Measurements from ENCODE around the gene PPM1D. TPM values are rescaled to one million over a fixed set of nuclear protein-coding genes. Genes with fewer than 3 reads are reported as not detected.
"Not testable (repeated sequence)": the region's sequence is repeated elsewhere in the genome, so short reads cannot be mapped to it uniquely, and the experiment has no call there.

PPM1D gene
- total RNA-seq, 2 experiments from 2014 or later, result 11.6 to 12.9 TPM

DNA sequence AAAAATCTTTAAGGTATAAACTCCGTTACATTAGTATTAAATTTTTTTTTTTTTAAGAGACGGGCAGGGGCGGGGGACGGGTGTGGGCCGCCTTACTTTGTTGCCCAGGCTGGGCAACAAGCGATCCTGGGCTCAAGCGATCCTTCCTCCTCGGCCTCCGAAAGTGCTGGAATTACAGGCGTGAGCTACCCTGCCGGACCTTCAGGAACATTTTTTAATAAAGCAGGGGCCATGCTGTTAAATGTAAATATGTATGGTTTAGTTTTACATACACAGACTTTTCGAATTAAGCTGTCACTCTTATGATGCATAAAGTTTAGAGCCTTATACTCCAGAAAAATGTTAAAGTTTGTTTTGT, 2.4 kb downstream of the PPM1D start:
- peaks cover 32% of the 10 kb centered on the region for H3K4me1 Mint-ChIP-seq
- no peaks in the 10 kb centered on the region for H3K9me3 Mint-ChIP-seq
- no peak for DNase-seq
- no peak overlapping the region for H3K27ac Mint-ChIP-seq
- H3K36me3 Mint-ChIP-seq, result peaks cover 7% of the 10 kb centered on the region
- H3K4me3 Mint-ChIP-seq, result peak overlapping the region; percentile 93
- H3K27me3 Mint-ChIP-seq, result no peaks in the 10 kb centered on the region

DNA sequence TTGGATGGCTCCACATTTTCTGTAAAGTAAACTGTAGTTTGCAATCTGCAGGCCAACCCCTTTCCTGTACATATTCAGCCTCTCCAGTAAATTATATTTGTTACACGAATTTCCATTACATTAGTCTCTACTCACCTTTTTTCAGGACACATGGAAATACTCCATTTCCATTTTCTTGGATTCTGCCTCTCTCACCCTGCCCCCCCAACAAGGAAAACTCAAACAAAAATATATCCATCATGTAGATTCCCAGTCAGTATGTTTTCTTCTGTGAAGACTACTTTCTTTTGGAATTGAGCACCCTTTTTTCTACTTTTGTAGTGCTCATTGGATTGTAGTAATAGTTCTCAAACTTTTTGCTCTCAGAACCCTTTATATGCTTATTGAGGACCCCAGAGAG, 2.9 kb downstream of the PPM1D start:
- Mint-ChIP-seq H3K27ac (no peak overlapping the region), H3K4me3 (peak overlapping the region; percentile 93), H3K36me3 (peaks cover 9% of the 10 kb centered on the region), H3K4me1 (peaks cover 34% of the 10 kb centered on the region), H3K27me3 (no peaks in the 10 kb centered on the region), H3K9me3 (no peaks in the 10 kb centered on the region)
- DNase-seq, result no peak

DNA sequence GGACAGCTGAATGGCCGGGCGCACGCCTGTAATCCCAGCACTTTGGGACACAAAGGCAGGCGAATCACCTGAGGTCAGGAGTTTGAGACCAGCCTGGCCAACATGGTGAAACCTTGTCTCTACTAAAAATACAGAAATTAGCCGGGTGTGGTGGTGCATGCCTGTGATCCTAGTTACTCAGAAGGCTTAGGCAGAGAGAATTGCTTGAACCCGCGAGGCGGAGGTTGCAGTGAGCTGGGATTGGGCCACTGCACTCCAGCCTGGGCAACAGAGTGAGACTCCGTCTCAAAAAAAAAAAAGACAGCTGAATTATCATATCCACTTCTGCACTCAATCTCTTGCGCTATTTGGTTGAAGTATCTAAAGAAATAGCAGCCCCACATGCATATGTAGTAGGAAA, 3.5 kb downstream of the PPM1D start:
- peak overlapping the region; percentile 18 for H3K4me3 Mint-ChIP-seq
- not testable (repeated sequence) for DNase-seq, H3K27ac Mint-ChIP-seq, H3K27me3 Mint-ChIP-seq, H3K36me3 Mint-ChIP-seq, H3K9me3 Mint-ChIP-seq
- peaks cover 31% of the 10 kb centered on the region for H3K4me1 Mint-ChIP-seq

DNA sequence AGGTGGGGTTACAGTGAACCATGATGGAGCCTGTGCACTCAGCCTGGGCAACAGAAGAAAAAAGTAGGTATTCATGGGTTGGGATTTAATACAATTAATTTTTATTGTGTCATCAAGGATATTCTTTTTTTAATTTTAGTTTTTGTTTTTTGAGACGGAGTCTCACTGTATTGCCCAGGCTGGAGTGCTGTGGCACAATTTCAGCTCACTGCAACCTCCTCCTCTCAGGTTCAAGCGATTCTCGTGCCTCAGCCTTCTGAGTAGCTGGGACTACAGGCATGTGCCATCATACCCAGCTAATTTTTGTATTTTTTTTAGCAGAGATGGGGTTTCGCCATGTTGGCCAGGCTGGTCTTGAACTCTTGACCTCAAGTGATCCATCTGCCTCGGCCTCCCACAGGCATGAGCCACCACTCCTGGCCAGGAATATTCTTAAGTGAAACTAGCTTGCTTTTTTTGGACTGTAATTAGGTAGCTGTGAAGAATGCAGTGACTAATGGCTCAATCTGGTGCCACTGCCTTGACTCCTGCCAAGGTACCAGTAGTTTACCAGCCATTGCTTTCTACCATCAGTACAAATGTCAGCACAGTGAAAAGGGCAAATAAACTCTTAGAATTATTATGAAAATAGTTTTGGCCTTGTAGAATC, 4.8 kb downstream of the PPM1D start:
- H3K4me3 Mint-ChIP-seq, result no peak overlapping the region
- no peak overlapping the region for H3K27ac Mint-ChIP-seq
- DNase-seq, result no peak
- H3K4me1 Mint-ChIP-seq, result peaks cover 30% of the 10 kb centered on the region
- no peaks in the 10 kb centered on the region for H3K27me3 Mint-ChIP-seq
- H3K36me3 Mint-ChIP-seq, result peaks cover 9% of the 10 kb centered on the region
- no peaks in the 10 kb centered on the region for H3K9me3 Mint-ChIP-seq

DNA sequence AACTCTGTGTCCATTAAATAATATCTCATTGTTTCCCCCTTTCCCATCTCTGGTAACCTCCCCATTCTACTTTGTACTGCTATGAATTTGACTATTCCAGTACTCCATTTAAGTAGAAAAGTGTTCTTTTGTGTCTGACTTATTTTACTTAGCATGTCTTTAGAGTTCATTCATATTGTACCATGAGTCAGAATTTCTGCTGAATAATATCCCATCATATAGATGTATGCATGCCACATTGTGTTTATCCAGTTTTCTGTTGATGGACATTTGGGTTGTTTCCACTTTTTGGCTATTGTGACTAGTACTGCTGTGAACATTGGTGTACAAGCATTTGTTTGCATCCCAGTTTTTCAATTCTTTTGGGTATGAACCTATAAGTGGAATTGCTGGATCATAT, 6.0 kb downstream of the PPM1D start:
- Mint-ChIP-seq H3K36me3 (peaks cover 9% of the 10 kb centered on the region), H3K4me1 (peaks cover 36% of the 10 kb centered on the region), H3K4me3 (no peak overlapping the region), H3K27ac (no peak overlapping the region), H3K9me3 (no peaks in the 10 kb centered on the region), H3K27me3 (no peaks in the 10 kb centered on the region)
- no peak for DNase-seq

DNA sequence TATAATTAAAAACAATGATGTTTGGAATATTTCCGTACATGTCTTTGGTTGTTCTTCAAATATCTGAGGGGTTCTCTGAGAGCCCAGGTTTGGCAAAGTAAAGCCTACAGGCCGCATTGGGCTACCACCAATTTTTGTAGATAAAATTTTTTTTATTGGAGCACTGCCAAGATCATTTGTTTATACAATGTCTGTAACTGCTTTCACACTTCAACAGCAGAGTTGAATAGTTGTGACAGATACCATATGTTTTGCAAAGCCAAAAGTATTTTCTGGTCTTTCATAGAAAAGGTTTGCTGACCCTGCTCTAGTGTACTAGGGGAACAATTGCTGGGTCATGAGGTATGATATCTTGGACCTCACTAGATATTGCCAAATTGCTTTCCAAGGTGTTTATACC, 10.5 kb downstream of the PPM1D start:
- Mint-ChIP-seq H3K4me3 (no peak overlapping the region), H3K4me1 (peaks cover 19% of the 10 kb centered on the region), H3K9me3 (no peaks in the 10 kb centered on the region), H3K36me3 (peaks cover 12% of the 10 kb centered on the region), H3K27ac (no peak overlapping the region), H3K27me3 (no peaks in the 10 kb centered on the region)
- no peak for DNase-seq

DNA sequence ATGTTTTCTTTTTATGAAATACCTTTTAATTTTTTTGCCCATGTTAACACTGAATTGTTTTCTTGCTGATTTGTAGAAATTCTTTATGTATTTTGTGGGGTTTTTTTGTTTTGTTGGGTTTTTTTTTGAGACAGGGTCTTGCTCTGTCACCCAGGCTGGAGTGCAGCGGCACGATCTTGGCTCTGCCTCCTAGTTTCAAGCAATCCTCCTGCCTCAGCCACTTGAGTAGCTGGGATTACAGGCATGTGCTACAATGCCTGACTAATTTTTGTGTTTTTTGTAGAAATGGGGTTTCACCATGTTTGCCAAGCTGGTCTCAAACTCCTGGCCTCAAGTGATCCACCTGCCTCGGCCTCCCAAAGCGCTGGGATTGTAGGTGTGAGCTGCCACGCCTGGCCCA, 11.3 kb downstream of the PPM1D start:
- H3K9me3 Mint-ChIP-seq, result not testable (repeated sequence)
- Mint-ChIP-seq H3K36me3 (peaks cover 10% of the 10 kb centered on the region), H3K4me1 (peaks cover 14% of the 10 kb centered on the region)

DNA sequence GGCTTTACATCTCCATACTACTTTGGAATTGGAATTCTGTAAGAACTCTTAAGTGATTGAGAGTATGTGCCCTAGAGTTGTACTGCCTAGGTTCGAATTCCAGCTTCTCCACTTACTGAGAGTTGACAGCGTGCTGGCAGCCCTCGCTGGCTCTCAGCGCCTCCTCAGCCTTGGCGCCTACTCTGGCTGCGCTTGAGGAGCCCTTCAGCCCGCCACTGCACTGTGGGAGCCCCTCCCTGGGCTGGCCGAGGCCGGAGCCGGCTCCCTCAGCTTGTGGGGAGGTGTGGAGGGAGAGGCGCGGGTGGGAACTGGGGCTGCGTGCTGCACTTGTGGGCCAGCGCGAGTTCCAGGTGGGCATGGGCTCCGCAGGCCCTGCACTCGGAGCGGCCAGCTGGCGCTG, 13.3 kb downstream of the PPM1D start:
- H3K9me3 Mint-ChIP-seq, result no peaks in the 10 kb centered on the region
- no peak for DNase-seq
- peaks cover 7% of the 10 kb centered on the region for H3K36me3 Mint-ChIP-seq
- no peak overlapping the region for H3K4me3 Mint-ChIP-seq
- H3K27me3 Mint-ChIP-seq, result no peaks in the 10 kb centered on the region
- no peak overlapping the region for H3K27ac Mint-ChIP-seq
- H3K4me1 Mint-ChIP-seq, result peaks cover 10% of the 10 kb centered on the region

More for the DNA sequence above, 11.3 kb downstream of the PPM1D start:
- not testable (repeated sequence) for DNase-seq, H3K27me3 Mint-ChIP-seq, H3K4me3 Mint-ChIP-seq, H3K27ac Mint-ChIP-seq

DNA sequence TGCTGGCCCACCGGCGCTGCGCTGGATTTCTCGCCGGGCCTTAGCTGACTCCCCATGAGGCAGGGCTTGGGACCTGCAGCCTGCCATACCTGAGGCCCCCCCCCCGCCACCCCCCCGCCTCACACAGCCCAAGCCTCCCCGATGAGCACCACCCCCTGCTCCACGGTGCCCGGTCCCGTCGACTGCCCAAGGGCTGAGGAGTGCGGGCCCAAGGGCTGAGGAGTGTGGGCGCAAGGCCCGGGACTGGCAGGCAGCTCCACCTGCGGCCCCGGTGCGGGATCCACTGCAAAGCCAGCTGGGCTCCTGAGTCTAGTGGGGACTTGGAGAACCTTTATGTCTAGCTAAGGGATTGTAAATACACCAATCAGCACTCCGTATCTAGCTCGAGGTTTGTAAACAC, 13.8 kb downstream of the PPM1D start:
- not testable (repeated sequence) for H3K36me3 Mint-ChIP-seq, H3K27ac Mint-ChIP-seq, H3K4me3 Mint-ChIP-seq, DNase-seq, H3K9me3 Mint-ChIP-seq, H3K27me3 Mint-ChIP-seq
- peaks cover 14% of the 10 kb centered on the region for H3K4me1 Mint-ChIP-seq

DNA sequence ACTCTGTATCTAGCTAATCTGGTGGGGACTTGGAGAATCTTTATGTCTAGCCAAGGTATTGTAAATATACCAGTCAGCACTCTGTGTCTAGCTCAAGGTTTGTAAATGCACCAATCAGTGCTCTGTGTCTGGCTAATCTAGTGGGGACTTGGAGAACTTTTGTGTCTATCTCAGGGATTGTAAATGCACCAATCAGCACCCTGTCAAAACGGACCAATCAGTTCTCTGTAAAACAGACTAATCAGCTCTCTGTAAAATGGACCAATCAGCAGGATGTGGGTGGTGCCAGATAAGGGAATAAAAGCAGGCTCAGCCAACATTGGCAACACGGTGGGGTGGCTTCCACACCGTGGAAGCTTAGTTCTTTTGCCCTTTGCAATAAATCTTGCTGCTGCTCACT, 14.3 kb downstream of the PPM1D start:
- not testable (repeated sequence) for H3K9me3 Mint-ChIP-seq, H3K27me3 Mint-ChIP-seq, H3K27ac Mint-ChIP-seq, H3K36me3 Mint-ChIP-seq, DNase-seq, H3K4me3 Mint-ChIP-seq
- peaks cover 19% of the 10 kb centered on the region for H3K4me1 Mint-ChIP-seq

DNA sequence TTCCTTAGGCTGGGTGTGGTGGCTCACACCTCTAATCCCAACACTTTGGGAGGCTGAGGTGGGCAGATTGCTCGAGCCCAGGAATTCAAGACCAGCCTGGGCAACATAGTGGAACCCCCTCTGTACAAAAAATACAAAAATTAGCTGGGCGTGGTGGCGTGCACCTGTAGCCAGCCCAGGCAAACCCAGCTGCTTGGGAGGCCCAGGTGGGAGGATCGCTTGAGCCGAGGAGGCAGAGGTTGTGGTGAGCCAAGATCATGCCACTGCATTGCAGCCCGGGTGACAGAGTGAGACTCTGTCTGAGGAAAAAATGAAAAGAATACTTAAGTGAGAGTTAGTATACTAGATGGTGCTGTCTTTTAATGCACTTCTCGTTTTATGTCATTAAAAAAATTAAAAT, 15.1 kb downstream of the PPM1D start:
- peaks cover 19% of the 10 kb centered on the region for H3K4me1 Mint-ChIP-seq
- H3K27me3 Mint-ChIP-seq, result no peaks in the 10 kb centered on the region
- H3K4me3 Mint-ChIP-seq, result no peak overlapping the region
- no peak for DNase-seq
- H3K36me3 Mint-ChIP-seq, result peaks cover 7% of the 10 kb centered on the region
- no peak overlapping the region for H3K27ac Mint-ChIP-seq
- H3K9me3 Mint-ChIP-seq, result no peaks in the 10 kb centered on the region

DNA sequence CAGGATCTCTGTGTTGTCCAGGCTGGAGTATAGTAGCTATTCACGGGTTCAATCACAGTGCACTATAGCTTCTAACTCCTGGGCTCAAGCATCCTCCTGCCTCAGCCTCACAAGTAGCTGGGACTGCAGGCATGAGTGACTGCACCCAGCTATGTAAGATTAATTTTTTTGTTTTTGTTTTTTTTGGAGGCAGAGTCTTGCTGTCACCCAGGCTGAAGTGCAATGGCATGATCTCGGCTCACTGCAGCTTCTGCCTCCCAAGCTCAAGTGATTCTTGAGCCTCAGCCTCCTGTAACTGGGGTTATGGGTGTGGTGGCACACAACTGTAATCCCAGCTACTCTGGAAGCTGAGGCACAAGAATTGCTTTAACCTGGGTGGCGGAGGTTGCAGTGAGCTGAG, 15.8 kb downstream of the PPM1D start:
- Mint-ChIP-seq H3K27me3 (no peaks in the 10 kb centered on the region), H3K9me3 (no peaks in the 10 kb centered on the region), H3K27ac (no peak overlapping the region), H3K36me3 (peaks cover 7% of the 10 kb centered on the region), H3K4me1 (peaks cover 15% of the 10 kb centered on the region), H3K4me3 (no peak overlapping the region)
- no peak for DNase-seq

DNA sequence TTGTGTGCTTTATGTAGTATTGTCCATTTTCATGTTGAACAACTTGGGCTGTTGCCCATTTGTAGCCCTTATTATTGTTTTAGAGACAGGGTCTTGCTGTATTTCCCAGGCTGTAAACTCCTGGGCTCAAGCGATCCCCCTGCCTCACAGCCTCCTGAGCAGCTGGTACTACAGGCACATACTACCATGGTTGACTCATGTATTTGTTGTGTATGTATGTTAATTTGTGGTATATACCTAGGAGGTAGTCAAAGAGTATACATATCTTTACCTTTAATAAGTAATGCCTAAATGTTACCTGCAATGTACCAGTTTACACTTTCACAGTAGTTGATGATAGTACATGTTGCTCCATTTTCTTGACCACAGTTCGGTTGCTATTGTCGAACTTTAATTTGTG, 18.1 kb downstream of the PPM1D start:
- Mint-ChIP-seq H3K4me3 (no peak overlapping the region), H3K27ac (no peak overlapping the region), H3K4me1 (peaks cover 10% of the 10 kb centered on the region), H3K9me3 (no peaks in the 10 kb centered on the region), H3K27me3 (no peaks in the 10 kb centered on the region), H3K36me3 (peaks cover 7% of the 10 kb centered on the region)
- no peak for DNase-seq

DNA sequence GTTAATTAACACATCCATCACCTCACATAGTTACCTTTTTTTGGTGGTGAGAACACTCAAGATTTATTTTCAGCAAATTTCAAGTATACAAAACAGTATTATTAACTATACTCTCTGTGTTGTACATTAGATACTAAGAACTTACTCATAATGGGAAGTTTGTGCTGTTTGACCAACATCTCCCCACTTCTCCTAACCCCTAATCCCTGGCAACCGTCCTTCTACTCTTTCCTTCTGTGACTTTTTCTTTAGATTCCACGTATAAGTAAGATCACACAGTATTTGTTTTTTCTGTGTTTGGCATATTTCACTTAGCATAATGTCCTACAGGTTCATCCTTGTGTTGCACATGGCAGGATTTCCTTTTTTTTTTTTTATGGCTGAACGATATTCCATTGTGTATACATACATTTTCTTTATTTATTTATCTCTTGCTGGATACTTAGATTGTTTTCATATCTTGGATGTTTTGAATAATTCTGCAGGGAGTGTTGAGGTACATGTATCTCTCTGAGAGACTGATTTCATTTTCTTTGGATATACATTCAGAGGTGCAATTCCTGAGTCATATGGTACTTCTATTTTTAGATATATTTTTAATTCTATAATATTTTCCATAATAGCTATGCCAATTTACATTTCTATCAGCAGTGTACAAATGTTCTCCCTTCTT, 19.0 kb downstream of the PPM1D start:
- H3K36me3 Mint-ChIP-seq, result peaks cover 9% of the 10 kb centered on the region
- H3K9me3 Mint-ChIP-seq, result no peaks in the 10 kb centered on the region
- no peak overlapping the region for H3K4me3 Mint-ChIP-seq
- no peaks in the 10 kb centered on the region for H3K27me3 Mint-ChIP-seq
- peaks cover 15% of the 10 kb centered on the region for H3K4me1 Mint-ChIP-seq
- DNase-seq, result no peak
- no peak overlapping the region for H3K27ac Mint-ChIP-seq

DNA sequence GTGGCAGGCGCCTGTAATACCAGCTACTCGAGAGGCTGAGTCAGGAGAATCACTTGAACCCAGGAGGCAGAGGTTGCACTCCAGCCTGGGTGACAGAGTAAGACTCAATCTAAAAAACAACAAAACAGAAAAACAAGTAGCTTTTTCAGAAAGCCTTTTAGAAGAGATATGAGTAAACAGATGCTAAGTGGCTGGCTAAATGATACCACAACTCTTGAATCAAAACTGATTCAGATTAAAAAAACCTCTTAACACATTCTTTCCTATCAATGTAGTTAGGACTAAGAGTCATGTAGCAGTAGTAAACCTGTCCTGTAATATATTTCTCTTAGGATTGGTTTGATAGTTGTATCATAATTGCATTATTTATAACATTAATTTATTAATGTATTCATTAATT, 23.0 kb downstream of the PPM1D start:
- Mint-ChIP-seq H3K27ac (no peak overlapping the region), H3K4me3 (no peak overlapping the region), H3K36me3 (peaks cover 2% of the 10 kb centered on the region), H3K4me1 (peaks cover 13% of the 10 kb centered on the region), H3K9me3 (no peaks in the 10 kb centered on the region), H3K27me3 (no peaks in the 10 kb centered on the region)
- no peak for DNase-seq

DNA sequence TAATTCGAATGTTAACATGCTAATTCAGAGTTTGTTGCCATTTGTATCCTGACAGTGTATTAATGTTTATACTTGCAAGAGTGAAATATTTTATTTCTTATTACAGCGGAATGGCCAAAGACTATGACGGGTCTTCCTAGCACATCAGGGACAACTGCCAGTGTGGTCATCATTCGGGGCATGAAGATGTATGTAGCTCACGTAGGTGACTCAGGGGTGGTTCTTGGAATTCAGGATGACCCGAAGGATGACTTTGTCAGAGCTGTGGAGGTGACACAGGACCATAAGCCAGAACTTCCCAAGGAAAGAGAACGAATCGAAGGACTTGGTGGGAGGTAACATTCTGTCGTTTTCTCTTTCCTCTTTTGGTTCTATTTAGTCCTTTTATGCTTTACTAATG, 23.4 kb downstream of the PPM1D start:
- peaks cover 4% of the 10 kb centered on the region for H3K36me3 Mint-ChIP-seq
- no peak for DNase-seq
- H3K4me3 Mint-ChIP-seq, result no peak overlapping the region
- H3K27ac Mint-ChIP-seq, result no peak overlapping the region
- no peaks in the 10 kb centered on the region for H3K9me3 Mint-ChIP-seq
- H3K27me3 Mint-ChIP-seq, result no peaks in the 10 kb centered on the region
- peaks cover 13% of the 10 kb centered on the region for H3K4me1 Mint-ChIP-seq

Data from activated naive CD8-positive, alpha-beta T cell treated with anti-CD3 and anti-CD28 coated beads for 36 hours (primary cell).